Suprapubic skin (tissue), 4 donors: ENCODE measurements around the gene TMCO4.

Experiments used
- POLR2A ChIP-seq, 2 donors: fragments of 450-650 bp; IDR thresholded peaks; one replicate each; pipeline ENCODE4 v1.6.1; 2017; ENCODE audit warnings: antibody characterized with exemption in 2 of 2, mild to moderate bottlenecking in 2 of 2, moderate library complexity in 2 of 2
- POLR2AphosphoS5 ChIP-seq, 3 donors: sonication (generic); formaldehyde crosslinking; IDR thresholded peaks; one replicate each; pipeline ENCODE4 v1.6.1; 2017; ENCODE audit warnings: antibody characterized with exemption in 3 of 3

- TF ChIP-seq POLR2A (IDR thresholded peaks at IDR 0.05) (no peak), POLR2AphosphoS5 (IDR thresholded peaks at IDR 0.05) (no peak)
These were observed 119.1 kb downstream of the TMCO4 start for GRCh38 chr1:19680644-19681043.
